ENCODE measurements around the gene THEM5.

DNA sequence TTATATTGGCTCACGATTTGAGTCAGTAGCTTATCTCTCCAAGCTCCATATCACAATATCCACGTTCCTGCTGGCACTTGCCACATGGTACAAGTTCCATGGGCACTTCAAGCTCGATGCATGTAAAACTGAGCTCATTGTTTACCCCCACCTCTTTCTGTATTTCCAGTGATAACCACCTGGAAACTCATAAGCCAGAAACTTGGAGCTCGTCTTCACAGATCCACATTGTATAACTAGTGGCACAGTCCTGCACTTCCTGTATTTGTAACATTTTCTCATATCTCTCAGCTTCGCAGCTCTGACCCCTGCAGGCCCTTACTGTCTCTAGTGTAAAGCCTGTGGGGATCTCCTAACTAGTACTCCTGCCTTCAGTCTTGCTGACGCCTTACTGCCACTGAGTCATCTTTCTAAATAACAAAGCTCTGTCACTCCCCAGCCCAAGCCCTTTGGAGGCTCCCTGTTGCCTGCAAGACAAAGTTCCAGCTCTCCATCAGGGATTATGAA, 7.4 kb downstream of the THEM5 start:
- no peak for TF ChIP-seq EZH2 (IDR thresholded peaks at IDR 0.05; ENCODE audit: low read depth)
- TF ChIP-seq, protein P1, sequence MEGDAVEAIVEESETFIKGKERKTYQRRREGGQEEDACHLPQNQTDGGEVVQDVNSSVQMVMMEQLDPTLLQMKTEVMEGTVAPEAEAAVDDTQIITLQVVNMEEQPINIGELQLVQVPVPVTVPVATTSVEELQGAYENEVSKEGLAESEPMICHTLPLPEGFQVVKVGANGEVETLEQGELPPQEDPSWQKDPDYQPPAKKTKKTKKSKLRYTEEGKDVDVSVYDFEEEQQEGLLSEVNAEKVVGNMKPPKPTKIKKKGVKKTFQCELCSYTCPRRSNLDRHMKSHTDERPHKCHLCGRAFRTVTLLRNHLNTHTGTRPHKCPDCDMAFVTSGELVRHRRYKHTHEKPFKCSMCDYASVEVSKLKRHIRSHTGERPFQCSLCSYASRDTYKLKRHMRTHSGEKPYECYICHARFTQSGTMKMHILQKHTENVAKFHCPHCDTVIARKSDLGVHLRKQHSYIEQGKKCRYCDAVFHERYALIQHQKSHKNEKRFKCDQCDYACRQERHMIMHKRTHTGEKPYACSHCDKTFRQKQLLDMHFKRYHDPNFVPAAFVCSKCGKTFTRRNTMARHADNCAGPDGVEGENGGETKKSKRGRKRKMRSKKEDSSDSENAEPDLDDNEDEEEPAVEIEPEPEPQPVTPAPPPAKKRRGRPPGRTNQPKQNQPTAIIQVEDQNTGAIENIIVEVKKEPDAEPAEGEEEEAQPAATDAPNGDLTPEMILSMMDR (conservative IDR thresholded peaks at IDR 0.05), result no peak

All from PC-9 (cell line).